K562 (cell line): ENCODE data around the gene CACNA2D4. TPM values are rescaled to one million over a fixed set of nuclear protein-coding genes. Genes with fewer than 3 reads are reported as not detected.

Experiments
- ATAC-seq: fragments of 200-7000 bp; cut with Tn5 transposase; 3 replicates; pipeline ENCODE4 v1.9.1; 2020; ENCODE audit warnings: moderate library complexity
- BruUV-seq: library from RNA; stranded (reverse); fragments of 400-500 nt; replicated peaks from 2 replicates; lab custom pipeline; 2021; lab: Mats Ljungman, UMichigan
- CTCF ChIA-PET: fragments of 300-600 bp; formaldehyde crosslinking; extraction: SDS; loops from one replicate; lab custom pipeline; 2021; ENCODE audit warnings: low intra/inter-chr PET ratio; lab: Yijun Ruan, JAX
- POLR2A ChIA-PET: fragments of 300-600, 350-650 bp; sonication (Branson Sonifier 250); formaldehyde crosslinking; extraction: SDS; loops from one replicate; lab custom pipeline; 2021; ENCODE audit warnings: antibody characterized with exemption, inconsistent platforms; lab: Yijun Ruan, JAX
- DNase-seq, 4 experiments: peaks; one replicate each; pipeline versions ENCODE4 v3.0.0 to v3.0.0-alpha.2; 2011 to 2018; ENCODE audit warnings: low spot score in 3 of 4, mixed read lengths in 3 of 4; ENCODE audit errors: extremely low read depth in 1 of 4
- FAIRE-seq: peaks from 2 replicates; lab custom pipeline; 2011; peaks lifted over from hg19 to GRCh38; lab: Jason Lieb, UNC
- H2AFZ ChIP-seq: 2 replicates; pipeline ENCODE4 v1.6.0; 2011; ENCODE audit warnings: low read depth, low read length, control low read depth, inconsistent platforms
- H3K27ac ChIP-seq: fragments of 200-600 bp; 3 replicates; pipeline ENCODE4 v1.8.0; 2011; ENCODE audit warnings: low read depth, mild to moderate bottlenecking, control low read depth, inconsistent platforms, low read length, moderate library complexity, mixed read lengths; ENCODE audit errors: extremely low read depth
- H3K27me3 ChIP-seq, 2 experiments: fragments of 300-600 bp in 1 of 2; 2 replicates in 1 of 2; 3 replicates in 1 of 2; pipeline versions ENCODE4 v1.6.0 to v1.8.0; 2011; ENCODE audit warnings: inconsistent platforms in 2 of 2, low read length in 2 of 2, mild to moderate bottlenecking in 1 of 2, mixed read lengths in 1 of 2, moderate library complexity in 1 of 2; ENCODE audit not compliant: control insufficient read depth in 2 of 2, insufficient read depth in 2 of 2
- H3K36me3 ChIP-seq: fragments of 300-600 bp; 3 replicates; pipeline ENCODE4 v1.8.0; 2011; ENCODE audit warnings: mild to moderate bottlenecking, low read length, inconsistent platforms; ENCODE audit not compliant: control insufficient read depth, insufficient read depth
- H3K4me1 ChIP-seq, 2 experiments: fragments of 200-600 bp in 1 of 2; replicated peaks in 1 of 2; 2 replicates in 1 of 2; 3 replicates in 1 of 2; pipeline versions ENCODE4 v1.5.1 to v1.8.0; 2011; ENCODE audit warnings: inconsistent platforms in 2 of 2, low read length in 2 of 2, mild to moderate bottlenecking in 1 of 2, mixed read lengths in 1 of 2, moderate library complexity in 1 of 2; ENCODE audit not compliant: control insufficient read depth in 2 of 2, insufficient read depth in 2 of 2
- H3K4me2 ChIP-seq: 2 replicates; pipeline ENCODE4 v1.6.1; 2011; ENCODE audit warnings: low read length, control low read depth, inconsistent platforms, mixed read lengths; ENCODE audit not compliant: insufficient read depth
- H3K4me3 ChIP-seq: fragments of 200-600 bp; sonication (generic), shearing (Covaris generic); 2 replicates; pipeline ENCODE4 v1.5.1; 2016; ENCODE audit warnings: control low read depth, inconsistent platforms
- H3K79me2 ChIP-seq: fragments of 200-600 bp; 3 replicates; pipeline ENCODE4 v1.8.0; 2011; ENCODE audit warnings: low read length, inconsistent platforms; ENCODE audit not compliant: control insufficient read depth, insufficient read depth
- H3K9ac ChIP-seq, 2 experiments: 2 replicates each; pipeline versions ENCODE4 v1.6.0 to v1.6.1; 2011; ENCODE audit warnings: low read depth in 2 of 2, low read length in 2 of 2, control low read depth in 1 of 2, inconsistent platforms in 1 of 2, mild to moderate bottlenecking in 1 of 2, mixed read lengths in 1 of 2; ENCODE audit not compliant: insufficient read depth in 1 of 2
- H3K9me1 ChIP-seq: one replicate; pipeline ENCODE4 v1.6.0; 2011; ENCODE audit warnings: inconsistent platforms, mild to moderate bottlenecking, low read length, moderate library complexity; ENCODE audit not compliant: control insufficient read depth, insufficient read depth
- H3K9me3 ChIP-seq: replicated peaks from 2 replicates; pipeline ENCODE4 v1.5.1; 2011; ENCODE audit warnings: low read depth, low read length, inconsistent platforms; ENCODE audit not compliant: control insufficient read depth, insufficient read depth
- H4K20me1 ChIP-seq: replicated peaks from 2 replicates; pipeline ENCODE4 v1.6.1; 2011; ENCODE audit warnings: low read length, inconsistent platforms, mixed read lengths; ENCODE audit not compliant: control insufficient read depth, insufficient read depth
- FOSL1 ChIP-seq: fragments of 200-800 bp; sonication (Bioruptor generic); conservative IDR thresholded peaks from 2 replicates; pipeline ENCODE4 v1.6.1; 2016; ENCODE audit warnings: missing genetic modification characterization, missing compliant biosample characterization
- MCM2 ChIP-seq: fragments of 450-650 bp; IDR thresholded peaks from 2 replicates; pipeline ENCODE4 v1.6.1; 2017; ENCODE audit warnings: low read depth, mild to moderate bottlenecking
- TEAD4 ChIP-seq, 2 experiments: sonication (generic) in 1 of 2; formaldehyde crosslinking in 1 of 2; IDR thresholded peaks; 2 replicates each; pipeline versions ENCODE4 v1.6.1 to v1.8.0; 2012 to 2022; ENCODE audit warnings: borderline replicate concordance in 1 of 2, inconsistent platforms in 1 of 2, low read length in 1 of 2, mild to moderate bottlenecking in 1 of 2, missing genetic modification reagents in 1 of 2
- ZBTB12 ChIP-seq: fragments of 250-450 bp; sonication (Bioruptor Pico); IDR thresholded peaks from 2 replicates; pipeline ENCODE4 v1.4.0; 2020
- ZFP1 ChIP-seq: fragments of 450-650 bp; formaldehyde crosslinking; IDR thresholded peaks from 2 replicates; pipeline ENCODE4 v1.4.0; 2020; ENCODE audit warnings: mild to moderate bottlenecking, mixed read lengths
- ZNF143 ChIP-seq: sonication (generic); formaldehyde crosslinking; IDR thresholded peaks from 2 replicates; pipeline ENCODE4 v1.9.0; 2022; ENCODE audit warnings: mild to moderate bottlenecking, missing genetic modification reagents
- ZNF232 ChIP-seq: sonication (generic); formaldehyde crosslinking; IDR thresholded peaks from 2 replicates; pipeline ENCODE4 v1.8.0; 2022; ENCODE audit warnings: mild to moderate bottlenecking, missing genetic modification reagents
- ZNF551 ChIP-seq: fragments of 250-450 bp; sonication (Bioruptor Pico); IDR thresholded peaks from 2 replicates; pipeline ENCODE4 v1.5.0; 2021; ENCODE audit warnings: mild to moderate bottlenecking, moderate library complexity
- ZNF592 ChIP-seq: fragments of 450-650 bp; IDR thresholded peaks from 2 replicates; pipeline ENCODE4 v1.6.1; 2017; ENCODE audit warnings: antibody characterized with exemption, mild to moderate bottlenecking
- WGBS: fragments of 100-300 bp; shearing (Covaris generic); methylation state at CpG from one replicate; pipeline ENCODE4 v1.1.6; 2016; ENCODE audit warnings: low coverage, mixed read lengths; ENCODE audit not compliant: insufficient coverage; ENCODE audit errors: missing lambda C conversion rate; 5-methylcytosine and 5-hydroxymethylcytosine counted together
- in situ Hi-C: fragments of 300-500 bp; cut with MboI; formaldehyde crosslinking; loops from 4 replicates; pipeline ENCODE4 v1.15.0; 2018; ENCODE audit warnings: inconsistent platforms, mixed read lengths
- intact Hi-C: fragments of 100-400 bp; cut with micrococcal nuclease; formaldehyde crosslinking; loops from 2 replicates; pipeline ENCODE4 v1.14.2; 2022
- polyA plus RNA-seq, 8 experiments: library from polyadenylated mRNA; depleted of rRNA in 4 of 8; stranded (reverse) in 5 of 8; unstranded in 3 of 8; fragments of >200 nt; fragmentation: Nextera tagmentation in 2 of 8; fragmentation: Illumina TruSeq in 1 of 8; extraction: Ambion mirVana in 2 of 8; extraction: Trizol in 1 of 8; gene quantifications; 2 replicates each; pipeline versions ENCODE4 v1.2.1 to v1.2.3, GENCODE V29; 2011 to 2014; ENCODE audit warnings: inconsistent platforms in 1 of 8, missing spikeins in 1 of 8
- total RNA-seq, 7 experiments: library from RNA; depleted of rRNA in 6 of 7; stranded (reverse); fragments of >200 nt in 6 of 7; fragmentation: Illumina TruSeq in 2 of 7; extraction: Trizol in 2 of 7; gene quantifications; 2 replicates each; pipeline versions ENCODE4 v1.2.1 to v1.2.3, GENCODE V29; 2011 to 2021; ENCODE audit warnings: low replicate concordance in 1 of 7

The CACNA2D4 gene
- total and polyA plus RNA-seq, 9 of the 15 experiments (the other 6 are each of a cell fraction or from before 2014, with no cell fraction given): 0.04 to 0.69 (median 0.40) TPM; not detected in 3

- Histone ChIP-seq H3K4me3 (no peak overlapping the region), H3K27ac (no peak overlapping the region), H3K9me3 (no peaks in the 10 kb centered on the region), H2AFZ (no peak overlapping the region), H3K36me3 (peaks cover 82% of the 10 kb centered on the region), H3K9ac (no peak overlapping the region), H3K4me2 (no peak overlapping the region), H3K9me1 (no peaks in the 10 kb centered on the region), H3K27me3 (no peaks in the 10 kb centered on the region), H3K4me1 (peaks cover 0 to 4% of the 10 kb centered on the region in 2 experiments; a peak in 2 of 5 replicates), H3K79me2 (peaks cover 29% of the 10 kb centered on the region)
- BruUV-seq: no TSS peak
- POLR2A ChIA-PET: no interaction called here
- ATAC-seq: no peak
- intact Hi-C loops: no loop called here
- no peak for FAIRE-seq
- WGBS: 97% methylated on average over 5 of the region's 5 CpGs
- TF ChIP-seq ZFP1 (CRISPR knock-in tag): no peak
- TF ChIP-seq, all 486 proteins: peak for 0
- peaks cover 6% of the 10 kb centered on the region for H4K20me1 ChIP-seq
- CTCF ChIA-PET: no interaction called here
- no peak for DNase-seq
- in situ Hi-C loops: no loop called here
These were observed 140.7 kb downstream of the CACNA2D4 start for GRCh38 chr12:1777798-1778197.

GRCh38 chr12:1776170-1776921 is 142.1 kb downstream of the CACNA2D4 start:
- Histone ChIP-seq H3K4me1 (no peaks in the 10 kb centered on the region; a peak in 2 of 5 replicates), H3K27ac (no peak overlapping the region), H3K27me3 (no peaks in the 10 kb centered on the region), H2AFZ (no peak overlapping the region), H3K9ac (no peak overlapping the region), H3K79me2 (peaks cover 39% of the 10 kb centered on the region), H4K20me1 (peaks cover 4% of the 10 kb centered on the region), H3K4me3 (no peak overlapping the region), H3K9me3 (no peaks in the 10 kb centered on the region), H3K4me2 (no peak overlapping the region), H3K9me1 (no peaks in the 10 kb centered on the region), H3K36me3 (peaks cover 79% of the 10 kb centered on the region)
- WGBS: 83% methylated on average over 1 of the region's 4 CpGs
- DNase-seq (no peak), ATAC-seq (no peak), FAIRE-seq (peak; percentile 6)
- no TSS peak for BruUV-seq
- ChIA-PET CTCF (no interaction called here), POLR2A (no interaction called here)
- in situ Hi-C loops (no loop called here), intact Hi-C loops (no loop called here)
- TF ChIP-seq ZNF143 (CRISPR knock-in tag) (no peak), MCM2 (no peak), FOSL1 (tag) (peak; percentile 45; the same call in 1 of the 2 replicates), TEAD4 (IDR thresholded peaks at IDR 0.05; ENCODE audit: low read length) (no peak), TEAD4 (CRISPR knock-in tag; IDR thresholded peaks at IDR 0.05; ENCODE audit: borderline replicate concordance) (no peak), ZNF592 (no peak), ZNF232 (CRISPR knock-in tag) (no peak), ZBTB12 (CRISPR knock-in tag) (no peak), ZNF551 (CRISPR knock-in tag) (no peak)
